HCT116 (cell line): ENCODE measurements around the gene ZBTB20. TPM values are rescaled to one million over a fixed set of nuclear protein-coding genes. Genes with fewer than 3 reads are reported as not detected.

Source experiments
- ATAC-seq: fragments of 200-7000 bp; cut with Tn5 transposase; 2 replicates; pipeline ENCODE4 v1.9.1; 2020; ENCODE audit warnings: mild to moderate bottlenecking, moderate library complexity
- BruUV-seq: library from RNA; stranded (reverse); fragments of 400-500 nt; replicated peaks from 2 replicates; lab custom pipeline; 2021; lab: Mats Ljungman, UMichigan
- CTCF ChIA-PET: fragments of 300-600 bp; sonication (Branson Sonifier 250); formaldehyde crosslinking; loops from one replicate; lab custom pipeline; 2021; ENCODE audit warnings: antibody characterized with exemption; lab: Charles Lee
- POLR2A ChIA-PET: fragments of 300-600, 350-600 bp; sonication (Branson Sonifier 250); formaldehyde crosslinking; loops from one replicate; lab custom pipeline; 2021; ENCODE audit warnings: antibody characterized with exemption; lab: Charles Lee
- RAD21 ChIA-PET, 2 experiments: fragments of 300-600 bp; sonication (Branson Sonifier 250); formaldehyde crosslinking; loops; one replicate each; lab custom pipeline; 2023; ENCODE audit warnings: low total read pairs in 2 of 2; ENCODE audit not compliant: uncharacterized antibody in 2 of 2, unreplicated experiment in 2 of 2, low non-redundant PET in 1 of 2; lab: Charles Lee
- DNase-seq: peaks from one replicate; pipeline ENCODE4 v3.0.0-alpha.2; 2010; ENCODE audit warnings: low read depth, low spot score
- H2AFZ ChIP-seq: fragments of 200-600 bp; shearing (Covaris generic), sonication (generic); 2 replicates; pipeline ENCODE4 v1.6.1; 2017; ENCODE audit warnings: low read depth, mixed run types, mixed read lengths, antibody characterized with exemption, low read length; ENCODE audit not compliant: poor library complexity, severe bottlenecking
- H3K27ac ChIP-seq: 2 replicates; pipeline ENCODE4 v1.5.1; 2012; ENCODE audit warnings: low read depth, low read length
- H3K27me3 ChIP-seq: fragments of 200-600 bp; sonication (generic); 2 replicates; pipeline ENCODE4 v1.6.1; 2016; ENCODE audit warnings: mixed run types, low read length, mixed read lengths; ENCODE audit not compliant: insufficient read depth
- H3K36me3 ChIP-seq, 2 experiments: fragments of 200-500 bp in 1 of 2; fragments of 200-600 bp in 1 of 2; sonication (Bioruptor generic) in 1 of 2; sonication (generic) in 1 of 2; 2 replicates each; pipeline versions ENCODE4 v1.5.1 to v1.6.1; 2014 to 2016; ENCODE audit warnings: low read length in 2 of 2, inconsistent platforms in 1 of 2, mixed read lengths in 1 of 2, mixed run types in 1 of 2; ENCODE audit not compliant: insufficient read depth in 2 of 2, control insufficient read depth in 1 of 2
- H3K4me1 ChIP-seq, 2 experiments: fragments of 200-600 bp in 1 of 2; sonication (generic) in 1 of 2; 2 replicates each; pipeline versions ENCODE4 v1.5.1 to v1.6.1; 2012 to 2017; ENCODE audit warnings: low read length in 2 of 2, inconsistent platforms in 1 of 2, mild to moderate bottlenecking in 1 of 2, mixed read lengths in 1 of 2, mixed run types in 1 of 2, moderate library complexity in 1 of 2; ENCODE audit not compliant: insufficient read depth in 2 of 2, control insufficient read depth in 1 of 2
- H3K4me2 ChIP-seq: fragments of 200-600 bp; sonication (generic); 2 replicates; pipeline ENCODE4 v1.6.1; 2017; ENCODE audit warnings: mixed run types, low read length, mixed read lengths
- H3K4me3 ChIP-seq, 2 experiments: fragments of 200-600 bp in 1 of 2; sonication (generic) in 1 of 2; replicated peaks in 1 of 2; 2 replicates each; pipeline ENCODE4 v1.5.1; 2011 to 2016; ENCODE audit warnings: low read length in 2 of 2, control low read depth in 1 of 2, low read depth in 1 of 2, mild to moderate bottlenecking in 1 of 2, mixed read lengths in 1 of 2, mixed run types in 1 of 2
- H3K79me2 ChIP-seq: fragments of 200-600 bp; sonication (generic); 2 replicates; pipeline ENCODE4 v1.6.1; 2017; ENCODE audit warnings: mild to moderate bottlenecking, mixed run types, low read length, moderate library complexity, mixed read lengths; ENCODE audit not compliant: insufficient read depth
- H3K9ac ChIP-seq: fragments of 200-600 bp; sonication (generic); 2 replicates; pipeline ENCODE4 v1.6.1; 2016; ENCODE audit warnings: low read length, mixed read lengths
- H3K9me2 ChIP-seq: fragments of 200-600 bp; sonication (generic), shearing (Covaris generic); 2 replicates; pipeline ENCODE4 v1.6.1; 2017; ENCODE audit warnings: mixed run types, mild to moderate bottlenecking, moderate library complexity; ENCODE audit not compliant: insufficient read depth
- H3K9me3 ChIP-seq, 2 experiments: fragments of 200-500 bp in 1 of 2; fragments of 200-600 bp in 1 of 2; sonication (Bioruptor generic) in 1 of 2; sonication (generic) in 1 of 2; 2 replicates each; pipeline ENCODE4 v1.6.1; 2014 to 2017; ENCODE audit warnings: low read length in 2 of 2, mixed read lengths in 2 of 2, inconsistent platforms in 1 of 2, low read depth in 1 of 2, mild to moderate bottlenecking in 1 of 2, mixed run types in 1 of 2, moderate library complexity in 1 of 2; ENCODE audit not compliant: control insufficient read depth in 1 of 2, insufficient read depth in 1 of 2
- H4K20me1 ChIP-seq: fragments of 200-600 bp; sonication (generic), shearing (Covaris generic); 2 replicates; pipeline ENCODE4 v1.6.1; 2017; ENCODE audit warnings: mixed run types, mild to moderate bottlenecking, moderate library complexity; ENCODE audit not compliant: insufficient read depth
- EGR1 ChIP-seq: IDR thresholded peaks from 2 replicates; pipeline ENCODE4 v1.6.1; 2012; ENCODE audit warnings: low read depth
- EZH2 ChIP-seq: fragments of 200-600 bp; sonication (generic); IDR thresholded peaks from 2 replicates; pipeline ENCODE4 v1.6.1; 2017; ENCODE audit warnings: antibody characterized with exemption, mixed run types
- EZH2phosphoT487 ChIP-seq: fragments of 200-600 bp; IDR thresholded peaks from 2 replicates; pipeline ENCODE4 v1.6.1; 2018; ENCODE audit warnings: antibody characterized with exemption, borderline replicate concordance
- FOSL1 ChIP-seq: IDR thresholded peaks from 2 replicates; pipeline ENCODE4 v1.6.1; 2012; ENCODE audit warnings: low read depth
- JUND ChIP-seq: IDR thresholded peaks from 2 replicates; pipeline ENCODE4 v1.6.1; 2012
- POLR2A ChIP-seq: IDR thresholded peaks from 2 replicates; pipeline ENCODE4 v1.7.0; 2011; ENCODE audit warnings: borderline replicate concordance; ENCODE audit not compliant: insufficient read depth, insufficient read length; ENCODE audit errors: extremely low read depth
- POLR2AphosphoS5 ChIP-seq: IDR thresholded peaks from 2 replicates; pipeline ENCODE4 v1.6.1; 2011; ENCODE audit warnings: mild to moderate bottlenecking, low read depth, low read length, moderate library complexity
- SP1 ChIP-seq: IDR thresholded peaks from 2 replicates; pipeline ENCODE4 v1.6.1; 2012; ENCODE audit warnings: low read depth
- SRF ChIP-seq: IDR thresholded peaks from 2 replicates; pipeline ENCODE4 v1.6.1; 2012; ENCODE audit warnings: low read depth
- ZNF274 ChIP-seq: fragments of 200-500 bp; sonication (Bioruptor generic); IDR thresholded peaks from 2 replicates; pipeline ENCODE4 v1.6.1; 2014; ENCODE audit warnings: mild to moderate bottlenecking, low read depth, low read length, inconsistent platforms
- intact Hi-C: fragments of 100-400 bp; cut with micrococcal nuclease; formaldehyde crosslinking; loops from 2 replicates; pipeline ENCODE4 v1.10.0; 2022
- total RNA-seq: library from RNA; stranded (reverse); gene quantifications from one replicate; pipeline ENCODE4 v1.2.1, GENCODE V29; 2021; ENCODE audit not compliant: unreplicated experiment
- TF ChIP-seq, protein P1 (sequence below): IDR thresholded peaks from 2 replicates; pipeline ENCODE4 v1.6.1; 2012
- TF ChIP-seq, protein P2 (sequence below): IDR thresholded peaks from 2 replicates; pipeline ENCODE4 v1.6.1; 2011; ENCODE audit warnings: mild to moderate bottlenecking, low read length, moderate library complexity; ENCODE audit not compliant: insufficient replicate concordance; ENCODE audit errors: extremely low read depth
- TF ChIP-seq, protein P3 (sequence below): IDR thresholded peaks from 2 replicates; pipeline ENCODE4 v1.6.1; 2012
- TF ChIP-seq, protein P4 (sequence below): IDR thresholded peaks from 2 replicates; pipeline ENCODE4 v1.6.1; 2012; ENCODE audit warnings: low read depth

Gene ZBTB20
- total RNA-seq, 1 experiment from 2014 or later = 42.1 TPM

DNA sequence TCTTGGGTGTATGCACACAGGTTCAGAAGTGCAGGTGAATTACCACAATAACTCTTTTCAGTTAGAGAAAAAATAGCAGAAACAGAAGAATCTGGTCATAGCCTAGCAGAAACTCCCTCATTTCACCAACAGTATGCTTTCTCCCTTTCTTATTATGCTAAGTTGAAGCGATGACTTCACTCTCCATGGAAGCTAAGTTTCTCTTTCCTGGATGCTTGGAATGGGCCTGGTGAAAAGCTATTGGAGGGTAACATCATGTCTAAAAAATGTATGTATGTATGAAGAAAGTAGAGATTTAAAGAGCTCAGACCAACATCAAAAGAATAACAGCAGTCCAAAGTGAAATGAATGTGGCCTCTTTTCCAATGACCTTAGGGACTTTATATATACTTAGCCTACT is 707.8 kb downstream of the ZBTB20 start:
- ATAC-seq = no peak

More for the DNA sequence above, 707.8 kb downstream of the ZBTB20 start:
- Histone ChIP-seq H3K27me3 (no peaks in the 10 kb centered on the region), H4K20me1 (no peaks in the 10 kb centered on the region; the same call in 1 of the 2 replicates), H2AFZ (no peak overlapping the region), H3K36me3 (no peaks in the 10 kb centered on the region), H3K9me3 (no peaks in the 10 kb centered on the region), H3K4me2 (no peak overlapping the region), H3K9ac (no peak overlapping the region), H3K4me3 (no peak overlapping the region), H3K27ac (no peak overlapping the region), H3K9me2 (no peaks in the 10 kb centered on the region), H3K79me2 (peaks cover 98% of the 10 kb centered on the region), H3K4me1 (peaks cover 22 to 52% of the 10 kb centered on the region in 2 experiments)
- no TSS peak for BruUV-seq
- ChIA-PET CTCF (interaction anchor here (1.7 kb wide), 1 partner anchor 21 kb away, joined by 9 read pairs; no protein-coding TSS in a partner anchor), POLR2A (interaction anchor here (0.7 kb wide), 1 partner anchor 19 kb away, joined by 3 read pairs; no protein-coding TSS in a partner anchor), RAD21 (no interaction called here)
- DNase-seq = no peak
- TF ChIP-seq SP1 (no peak), POLR2AphosphoS5 (no peak), POLR2A (no peak), JUND (no peak), EZH2 (no peak), ZNF274 (no peak), EZH2phosphoT487 (no peak), SRF (no peak), EGR1 (no peak), FOSL1 (no peak)
- TF ChIP-seq, protein P1, sequence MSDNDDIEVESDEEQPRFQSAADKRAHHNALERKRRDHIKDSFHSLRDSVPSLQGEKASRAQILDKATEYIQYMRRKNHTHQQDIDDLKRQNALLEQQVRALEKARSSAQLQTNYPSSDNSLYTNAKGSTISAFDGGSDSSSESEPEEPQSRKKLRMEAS = no peak
- TF ChIP-seq, protein P2, sequence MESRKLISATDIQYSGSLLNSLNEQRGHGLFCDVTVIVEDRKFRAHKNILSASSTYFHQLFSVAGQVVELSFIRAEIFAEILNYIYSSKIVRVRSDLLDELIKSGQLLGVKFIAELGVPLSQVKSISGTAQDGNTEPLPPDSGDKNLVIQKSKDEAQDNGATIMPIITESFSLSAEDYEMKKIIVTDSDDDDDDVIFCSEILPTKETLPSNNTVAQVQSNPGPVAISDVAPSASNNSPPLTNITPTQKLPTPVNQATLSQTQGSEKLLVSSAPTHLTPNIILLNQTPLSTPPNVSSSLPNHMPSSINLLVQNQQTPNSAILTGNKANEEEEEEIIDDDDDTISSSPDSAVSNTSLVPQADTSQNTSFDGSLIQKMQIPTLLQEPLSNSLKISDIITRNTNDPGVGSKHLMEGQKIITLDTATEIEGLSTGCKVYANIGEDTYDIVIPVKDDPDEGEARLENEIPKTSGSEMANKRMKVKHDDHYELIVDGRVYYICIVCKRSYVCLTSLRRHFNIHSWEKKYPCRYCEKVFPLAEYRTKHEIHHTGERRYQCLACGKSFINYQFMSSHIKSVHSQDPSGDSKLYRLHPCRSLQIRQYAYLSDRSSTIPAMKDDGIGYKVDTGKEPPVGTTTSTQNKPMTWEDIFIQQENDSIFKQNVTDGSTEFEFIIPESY = no peak
- TF ChIP-seq, protein P3, sequence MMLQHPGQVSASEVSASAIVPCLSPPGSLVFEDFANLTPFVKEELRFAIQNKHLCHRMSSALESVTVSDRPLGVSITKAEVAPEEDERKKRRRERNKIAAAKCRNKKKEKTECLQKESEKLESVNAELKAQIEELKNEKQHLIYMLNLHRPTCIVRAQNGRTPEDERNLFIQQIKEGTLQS = no peak
- TF ChIP-seq, protein P4, sequence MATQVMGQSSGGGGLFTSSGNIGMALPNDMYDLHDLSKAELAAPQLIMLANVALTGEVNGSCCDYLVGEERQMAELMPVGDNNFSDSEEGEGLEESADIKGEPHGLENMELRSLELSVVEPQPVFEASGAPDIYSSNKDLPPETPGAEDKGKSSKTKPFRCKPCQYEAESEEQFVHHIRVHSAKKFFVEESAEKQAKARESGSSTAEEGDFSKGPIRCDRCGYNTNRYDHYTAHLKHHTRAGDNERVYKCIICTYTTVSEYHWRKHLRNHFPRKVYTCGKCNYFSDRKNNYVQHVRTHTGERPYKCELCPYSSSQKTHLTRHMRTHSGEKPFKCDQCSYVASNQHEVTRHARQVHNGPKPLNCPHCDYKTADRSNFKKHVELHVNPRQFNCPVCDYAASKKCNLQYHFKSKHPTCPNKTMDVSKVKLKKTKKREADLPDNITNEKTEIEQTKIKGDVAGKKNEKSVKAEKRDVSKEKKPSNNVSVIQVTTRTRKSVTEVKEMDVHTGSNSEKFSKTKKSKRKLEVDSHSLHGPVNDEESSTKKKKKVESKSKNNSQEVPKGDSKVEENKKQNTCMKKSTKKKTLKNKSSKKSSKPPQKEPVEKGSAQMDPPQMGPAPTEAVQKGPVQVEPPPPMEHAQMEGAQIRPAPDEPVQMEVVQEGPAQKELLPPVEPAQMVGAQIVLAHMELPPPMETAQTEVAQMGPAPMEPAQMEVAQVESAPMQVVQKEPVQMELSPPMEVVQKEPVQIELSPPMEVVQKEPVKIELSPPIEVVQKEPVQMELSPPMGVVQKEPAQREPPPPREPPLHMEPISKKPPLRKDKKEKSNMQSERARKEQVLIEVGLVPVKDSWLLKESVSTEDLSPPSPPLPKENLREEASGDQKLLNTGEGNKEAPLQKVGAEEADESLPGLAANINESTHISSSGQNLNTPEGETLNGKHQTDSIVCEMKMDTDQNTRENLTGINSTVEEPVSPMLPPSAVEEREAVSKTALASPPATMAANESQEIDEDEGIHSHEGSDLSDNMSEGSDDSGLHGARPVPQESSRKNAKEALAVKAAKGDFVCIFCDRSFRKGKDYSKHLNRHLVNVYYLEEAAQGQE = no peak
- intact Hi-C loops = no loop called here
